Activated CD4-positive, alpha-beta T cell treated with anti-CD3 and anti-CD28 coated beads for 24 hours (primary cell): ENCODE results near the gene TVP23C.
A peak's percentile ranks its signal among the peaks of the same experiment; 100 is the strongest.

ENCODE experiments used
- DNase-seq, 2 donors: peaks; one replicate each; pipeline ENCODE4 v3.0.0-alpha.2; 2020; ENCODE audit warnings: low read depth in 2 of 2

TVP23C gene

GRCh38 chr17:15496735-15497670 lies 66.3 kb downstream of the TVP23C start:
- no peak for DNase-seq

GRCh38 chr17:15494821-15495220 lies 68.5 kb downstream of the TVP23C start:
- DNase-seq = no peak

GRCh38 chr17:15493693-15494035 lies 69.6 kb downstream of the TVP23C start:
- DNase-seq = no peak

GRCh38 chr17:15492791-15493692 lies 70.2 kb downstream of the TVP23C start:
- no peak for DNase-seq

- DNase-seq = no peak
These were observed 71.1 kb downstream of the TVP23C start for GRCh38 chr17:15492186-15492585.

- peak in 1 of 2 donors; percentile 10 for DNase-seq
These were observed 72.5 kb downstream of the TVP23C start for GRCh38 chr17:15490634-15491261.

- no peak for DNase-seq
These were observed 74.7 kb downstream of the TVP23C start for GRCh38 chr17:15488557-15488956.

- DNase-seq = no peak
These were observed 78.2 kb downstream of the TVP23C start for GRCh38 chr17:15485045-15485444.

GRCh38 chr17:15483431-15483830 lies 79.9 kb downstream of the TVP23C start:
- no peak for DNase-seq

- DNase-seq = no peak
These were observed 80.8 kb downstream of the TVP23C start for GRCh38 chr17:15482476-15482875.

GRCh38 chr17:15481481-15481880 lies 81.8 kb downstream of the TVP23C start:
- DNase-seq = no peak

GRCh38 chr17:15480204-15480603 lies 83.1 kb downstream of the TVP23C start:
- no peak for DNase-seq

- no peak for DNase-seq
These were observed 83.6 kb downstream of the TVP23C start for GRCh38 chr17:15479703-15480102.

- DNase-seq = no peak
These were observed 84.4 kb downstream of the TVP23C start for GRCh38 chr17:15478845-15479244.

- DNase-seq = no peak
These were observed 87.5 kb downstream of the TVP23C start for GRCh38 chr17:15475631-15476354.

GRCh38 chr17:15472891-15473290 lies 90.4 kb downstream of the TVP23C start:
- DNase-seq = no peak

- no peak for DNase-seq
These were observed 92.7 kb downstream of the TVP23C start for GRCh38 chr17:15470536-15470935.

GRCh38 chr17:15469260-15469659 lies 94.0 kb downstream of the TVP23C start:
- no peak for DNase-seq

- no peak for DNase-seq
These were observed 95.2 kb downstream of the TVP23C start for GRCh38 chr17:15468126-15468525.

GRCh38 chr17:15467592-15467991 lies 95.7 kb downstream of the TVP23C start, which contains the start of gene CDRT4:
TSS of gene CDRT4 (minus strand) at chr17:15467621. CDS start at chr17:15440238, 27,383 bp downstream.
- DNase-seq = no peak

- DNase-seq = no peak
These were observed 97.2 kb downstream of the TVP23C start for GRCh38 chr17:15466131-15466530.
